LNCaP clone FGC (cell line): Measurements from ENCODE around the gene FIZ1.

Source experiments
- DNase-seq: peaks from one replicate; pipeline ENCODE4 v3.0.0-alpha.2; 2011; ENCODE audit warnings: low read depth
- H3K4me3 ChIP-seq: 2 replicates; pipeline ENCODE4 v1.5.1; 2011; ENCODE audit warnings: mild to moderate bottlenecking, low read depth, low read length, control low read depth
- TF ChIP-seq, protein P1 (sequence below): IDR thresholded peaks from 2 replicates; pipeline ENCODE4 v1.5.1; 2012; ENCODE audit warnings: mild to moderate bottlenecking; ENCODE audit not compliant: control insufficient read depth, insufficient read depth; ENCODE audit errors: extremely low read depth

The FIZ1 gene

DNA sequence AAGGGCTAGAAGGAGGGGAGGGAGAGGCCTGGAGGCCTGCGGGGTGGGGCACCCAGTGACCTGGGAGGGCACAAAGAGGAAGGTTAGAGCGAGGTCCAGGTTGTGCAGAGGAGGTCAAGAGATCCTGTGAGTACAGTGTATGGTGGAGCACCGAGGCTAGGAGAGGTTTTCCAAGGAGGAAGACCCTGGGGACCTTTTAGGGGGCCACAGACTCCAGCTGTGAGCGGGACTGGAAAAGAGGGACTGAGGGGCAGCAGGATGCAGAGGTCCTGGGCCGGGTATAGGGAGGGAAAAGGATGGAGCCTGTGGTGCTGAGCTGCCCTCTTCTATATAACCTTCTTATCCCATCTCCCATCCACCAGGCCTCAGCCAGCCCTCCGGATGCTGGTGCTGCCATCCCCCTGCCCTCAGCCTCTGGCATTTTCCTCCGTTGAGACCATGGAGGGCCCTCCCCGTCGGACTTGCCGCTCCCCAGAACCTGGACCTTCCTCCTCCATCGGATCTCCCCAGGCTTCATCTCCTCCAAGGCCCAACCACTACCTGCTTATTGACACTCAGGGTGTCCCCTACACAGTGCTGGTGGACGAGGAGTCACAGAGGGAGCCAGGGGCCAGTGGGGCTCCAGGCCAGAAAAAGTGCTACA is 45.0 kb upstream of the FIZ1 start:
- TF ChIP-seq, protein P1, sequence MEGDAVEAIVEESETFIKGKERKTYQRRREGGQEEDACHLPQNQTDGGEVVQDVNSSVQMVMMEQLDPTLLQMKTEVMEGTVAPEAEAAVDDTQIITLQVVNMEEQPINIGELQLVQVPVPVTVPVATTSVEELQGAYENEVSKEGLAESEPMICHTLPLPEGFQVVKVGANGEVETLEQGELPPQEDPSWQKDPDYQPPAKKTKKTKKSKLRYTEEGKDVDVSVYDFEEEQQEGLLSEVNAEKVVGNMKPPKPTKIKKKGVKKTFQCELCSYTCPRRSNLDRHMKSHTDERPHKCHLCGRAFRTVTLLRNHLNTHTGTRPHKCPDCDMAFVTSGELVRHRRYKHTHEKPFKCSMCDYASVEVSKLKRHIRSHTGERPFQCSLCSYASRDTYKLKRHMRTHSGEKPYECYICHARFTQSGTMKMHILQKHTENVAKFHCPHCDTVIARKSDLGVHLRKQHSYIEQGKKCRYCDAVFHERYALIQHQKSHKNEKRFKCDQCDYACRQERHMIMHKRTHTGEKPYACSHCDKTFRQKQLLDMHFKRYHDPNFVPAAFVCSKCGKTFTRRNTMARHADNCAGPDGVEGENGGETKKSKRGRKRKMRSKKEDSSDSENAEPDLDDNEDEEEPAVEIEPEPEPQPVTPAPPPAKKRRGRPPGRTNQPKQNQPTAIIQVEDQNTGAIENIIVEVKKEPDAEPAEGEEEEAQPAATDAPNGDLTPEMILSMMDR, result no peak
- no peak for DNase-seq

DNA sequence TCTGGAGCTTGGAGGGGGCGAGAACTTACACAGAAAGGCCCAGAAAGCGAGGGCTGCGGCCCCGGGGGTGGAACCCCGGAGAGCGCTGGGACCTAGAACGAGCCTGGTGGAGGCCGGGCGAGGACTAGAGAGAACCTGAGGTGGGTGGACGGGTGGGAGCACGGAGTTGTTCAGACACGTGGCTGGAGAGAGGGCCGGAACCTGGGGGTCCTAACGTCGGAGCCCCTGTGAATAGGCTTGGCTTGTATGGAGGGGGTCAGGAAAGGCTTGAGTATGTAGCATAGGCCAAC is 44.5 kb upstream of the FIZ1 start:
- H3K4me3 ChIP-seq, result peak overlapping the region; percentile 95
- DNase-seq, result no peak
- TF ChIP-seq, protein P1, result no peak

More for the DNA sequence above, 45.0 kb upstream of the FIZ1 start:
- peak overlapping the region; percentile 95 for H3K4me3 ChIP-seq

DNA sequence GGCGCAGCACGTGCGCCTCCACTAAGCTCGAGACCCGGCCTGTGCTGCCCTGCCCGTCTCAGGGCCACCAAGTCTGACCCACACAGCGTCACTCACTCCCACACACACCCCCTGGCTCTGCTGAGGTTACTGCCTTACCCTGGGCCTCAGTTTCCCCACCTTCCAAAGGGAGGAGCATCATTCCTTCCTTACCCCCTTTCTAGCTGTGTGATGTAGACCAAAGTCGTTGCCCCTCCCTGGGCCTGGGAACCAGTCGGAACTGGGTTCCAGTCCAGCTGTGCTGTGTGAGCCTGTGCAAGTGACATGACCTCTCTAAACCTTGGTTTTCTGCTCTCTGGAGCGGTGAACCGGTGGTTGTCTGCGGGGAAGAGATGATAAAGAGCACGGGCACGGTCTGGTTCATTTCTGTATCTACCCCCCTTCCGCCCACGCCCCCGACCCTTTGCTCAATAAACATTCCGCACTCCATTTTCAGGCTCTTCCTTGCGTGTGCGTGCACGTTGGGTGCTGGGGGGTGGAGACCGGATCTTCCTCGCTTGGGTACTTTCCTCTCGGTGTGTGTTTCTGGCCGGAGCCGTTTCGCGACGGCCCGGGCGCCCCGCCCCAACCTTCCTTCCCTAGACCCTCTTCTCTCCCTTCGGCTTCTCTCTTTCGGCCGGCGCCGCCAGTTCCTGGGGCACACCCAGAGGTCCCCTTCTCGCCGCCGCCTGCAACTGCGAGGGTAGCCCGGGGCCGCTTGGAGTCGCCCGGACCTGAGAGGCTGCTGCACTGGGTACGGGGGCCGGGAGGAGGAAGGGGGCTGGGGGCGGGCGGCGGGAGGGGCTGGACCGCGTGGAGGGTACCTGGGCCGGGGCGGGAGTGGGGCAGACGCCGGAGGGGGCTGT is 43.9 kb upstream of the FIZ1 start, which contains the start of gene ZNF581:
TSS of gene ZNF581 (plus strand) at position 647 of the 884 bp plus-strand sequence. CDS start 923 bp downstream, outside the sequence.
- H3K4me3 ChIP-seq, result peak within 1 kb of the TSS; percentile 95
- TF ChIP-seq, protein P1, result no peak
- peak; percentile 43 for DNase-seq

DNA sequence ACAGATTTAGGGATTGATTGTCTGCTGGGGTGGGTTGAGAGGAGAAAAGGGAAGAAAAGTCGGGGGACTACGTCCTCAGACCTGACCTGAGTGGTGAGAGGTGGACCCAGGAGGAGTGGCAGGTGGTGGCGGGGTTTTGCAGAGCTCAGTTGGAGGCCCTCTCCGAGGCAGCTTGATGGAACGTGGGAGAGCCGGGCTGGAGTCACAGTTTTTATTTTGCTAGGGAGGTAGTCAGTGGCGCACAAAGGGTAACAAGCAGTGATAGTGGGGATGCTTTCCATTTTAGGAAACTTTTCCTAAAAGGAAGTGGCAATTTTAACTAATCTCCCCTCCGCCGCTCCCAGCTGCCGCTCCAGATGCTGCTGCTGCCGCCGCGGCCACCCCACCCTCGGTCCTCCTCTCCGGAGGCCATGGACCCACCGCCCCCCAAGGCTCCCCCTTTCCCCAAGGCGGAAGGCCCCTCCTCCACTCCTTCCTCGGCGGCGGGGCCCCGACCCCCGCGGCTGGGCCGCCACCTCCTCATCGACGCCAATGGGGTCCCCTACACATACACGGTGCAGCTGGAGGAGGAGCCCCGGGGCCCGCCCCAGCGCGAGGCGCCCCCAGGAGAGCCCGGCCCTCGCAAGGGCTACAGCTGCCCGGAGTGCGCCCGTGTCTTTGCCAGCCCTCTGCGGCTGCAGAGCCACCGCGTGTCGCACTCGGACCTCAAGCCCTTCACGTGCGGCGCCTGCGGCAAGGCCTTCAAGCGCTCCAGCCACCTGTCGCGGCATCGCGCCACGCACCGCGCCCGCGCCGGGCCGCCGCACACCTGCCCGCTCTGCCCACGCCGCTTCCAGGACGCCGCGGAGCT is 43.1 kb upstream of the FIZ1 start:
- no peak for DNase-seq
- H3K4me3 ChIP-seq, result peak overlapping the region; percentile 95
- TF ChIP-seq, protein P1, result no peak

DNA sequence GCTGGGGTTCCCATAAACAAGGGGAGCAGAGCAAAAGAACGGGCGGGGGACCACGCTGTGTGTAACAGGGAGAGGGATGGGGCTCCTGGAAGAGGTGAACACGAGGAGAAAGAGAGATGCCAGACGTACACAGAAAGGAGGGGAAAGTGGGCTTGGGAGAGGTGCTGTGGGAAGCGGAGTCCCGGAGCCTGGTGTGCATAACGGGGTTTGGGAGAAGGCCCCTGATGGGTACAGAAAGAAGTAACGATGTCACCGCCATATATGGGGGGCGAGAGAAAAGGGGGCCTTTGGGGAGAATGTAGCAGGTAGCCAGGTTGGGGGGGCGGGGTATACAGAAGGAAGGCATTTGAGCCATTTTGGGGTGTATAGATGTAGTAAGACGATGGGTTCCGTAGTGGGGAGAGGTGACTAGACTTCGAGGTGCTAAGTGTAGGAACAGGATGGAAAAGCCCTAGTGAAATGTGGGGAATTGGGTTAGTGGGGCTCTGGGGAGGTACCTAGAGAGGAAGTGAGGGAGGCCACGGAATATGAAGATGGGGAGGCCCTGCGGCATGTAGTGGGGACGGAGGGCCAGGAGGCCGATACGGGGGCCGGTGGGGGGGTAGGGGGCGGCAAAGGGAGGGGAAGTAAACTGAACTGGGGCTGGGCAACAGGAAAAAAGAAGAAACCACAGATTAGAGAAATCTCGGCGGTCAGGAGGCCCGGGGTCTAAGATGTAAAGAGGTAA is 42.3 kb upstream of the FIZ1 start:
- H3K4me3 ChIP-seq, result peak overlapping the region; percentile 95
- TF ChIP-seq, protein P1, result no peak
- no peak for DNase-seq
